Stimulated activated CD4-positive, alpha-beta T cell treated with anti-CD3 and anti-CD28 coated beads, Interleukin-15, amount 100 ng/mL, for 48 hours (primary cell): Measurements from ENCODE around the gene G6PC1.
"Not testable (repeated sequence)": the region's sequence is repeated elsewhere in the genome, so short reads cannot be mapped to it uniquely, and the experiment has no call there.

Source experiments
- DNase-seq, 2 donors: peaks; one replicate each; pipeline ENCODE4 v3.0.0-alpha.2; 2020; ENCODE audit warnings: low read depth in 2 of 2

The G6PC1 gene

DNA sequence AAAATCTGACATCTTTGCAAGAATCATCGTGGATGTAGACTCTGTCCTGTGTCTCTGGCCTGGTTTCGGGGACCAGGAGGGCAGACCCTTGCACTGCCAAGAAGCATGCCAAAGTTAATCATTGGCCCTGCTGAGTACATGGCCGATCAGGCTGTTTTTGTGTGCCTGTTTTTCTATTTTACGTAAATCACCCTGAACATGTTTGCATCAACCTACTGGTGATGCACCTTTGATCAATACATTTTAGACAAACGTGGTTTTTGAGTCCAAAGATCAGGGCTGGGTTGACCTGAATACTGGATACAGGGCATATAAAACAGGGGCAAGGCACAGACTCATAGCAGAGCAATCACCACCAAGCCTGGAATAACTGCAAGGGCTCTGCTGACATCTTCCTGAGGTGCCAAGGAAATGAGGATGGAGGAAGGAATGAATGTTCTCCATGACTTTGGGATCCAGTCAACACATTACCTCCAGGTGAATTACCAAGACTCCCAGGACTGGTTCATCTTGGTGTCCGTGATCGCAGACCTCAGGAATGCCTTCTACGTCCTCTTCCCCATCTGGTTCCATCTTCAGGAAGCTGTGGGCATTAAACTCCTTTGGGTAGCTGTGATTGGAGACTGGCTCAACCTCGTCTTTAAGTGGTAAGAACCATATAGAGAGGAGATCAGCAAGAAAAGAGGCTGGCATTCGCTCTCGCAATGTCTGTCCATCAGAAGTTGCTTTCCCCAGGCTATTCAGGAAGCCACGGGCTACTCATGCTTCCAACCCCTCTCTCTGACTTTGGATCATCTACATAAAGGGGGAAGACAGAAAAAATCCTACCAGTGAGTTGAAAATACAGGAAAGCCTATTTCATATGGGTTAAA lies at the start of gene G6PC1:
G6PC1 (plus strand) TSS at position 340 of the 872 bp plus-strand sequence; CDS start at position 418, 78 bp downstream.
- no peak for DNase-seq

DNA sequence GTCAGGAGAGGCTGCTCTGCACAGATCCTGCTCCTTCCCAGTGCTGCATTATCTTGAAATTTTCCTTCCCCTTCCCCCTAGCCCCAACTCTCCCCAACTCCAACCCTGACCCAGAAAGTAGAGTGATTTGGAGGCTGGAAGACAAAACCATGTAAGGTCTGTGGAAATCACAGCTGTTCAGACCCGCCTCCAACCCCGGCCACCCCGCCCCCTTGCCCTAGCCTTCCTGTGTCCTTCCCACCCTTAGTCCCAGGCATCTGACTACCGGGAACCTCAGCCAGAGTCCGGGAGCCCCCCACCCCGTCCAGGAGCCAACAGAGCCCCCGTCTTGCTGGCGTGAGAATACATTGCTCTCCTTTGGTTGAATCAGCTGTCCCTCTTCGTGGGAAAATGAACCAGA lies 49.6 kb upstream of the G6PC1 start, which contains the start of gene AOC3:
AOC3 (plus strand) TSS at position 246 of the 400 bp plus-strand sequence; CDS start at position 391, 145 bp downstream.
- no peak for DNase-seq

DNA sequence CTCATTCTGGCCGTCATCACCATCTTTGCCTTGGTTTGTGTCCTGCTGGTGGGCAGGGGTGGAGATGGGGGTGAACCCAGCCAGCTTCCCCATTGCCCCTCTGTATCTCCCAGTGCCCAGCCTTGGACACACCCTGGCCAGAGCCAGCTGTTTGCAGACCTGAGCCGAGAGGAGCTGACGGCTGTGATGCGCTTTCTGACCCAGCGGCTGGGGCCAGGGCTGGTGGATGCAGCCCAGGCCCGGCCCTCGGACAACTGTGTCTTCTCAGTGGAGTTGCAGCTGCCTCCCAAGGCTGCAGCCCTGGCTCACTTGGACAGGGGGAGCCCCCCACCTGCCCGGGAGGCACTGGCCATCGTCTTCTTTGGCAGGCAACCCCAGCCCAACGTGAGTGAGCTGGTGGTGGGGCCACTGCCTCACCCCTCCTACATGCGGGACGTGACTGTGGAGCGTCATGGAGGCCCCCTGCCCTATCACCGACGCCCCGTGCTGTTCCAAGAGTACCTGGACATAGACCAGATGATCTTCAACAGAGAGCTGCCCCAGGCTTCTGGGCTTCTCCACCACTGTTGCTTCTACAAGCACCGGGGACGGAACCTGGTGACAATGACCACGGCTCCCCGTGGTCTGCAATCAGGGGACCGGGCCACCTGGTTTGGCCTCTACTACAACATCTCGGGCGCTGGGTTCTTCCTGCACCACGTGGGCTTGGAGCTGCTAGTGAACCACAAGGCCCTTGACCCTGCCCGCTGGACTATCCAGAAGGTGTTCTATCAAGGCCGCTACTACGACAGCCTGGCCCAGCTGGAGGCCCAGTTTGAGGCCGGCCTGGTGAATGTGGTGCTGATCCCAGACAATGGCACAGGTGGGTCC lies 49.0 kb upstream of the G6PC1 start:
- DNase-seq: not testable (repeated sequence)

DNA sequence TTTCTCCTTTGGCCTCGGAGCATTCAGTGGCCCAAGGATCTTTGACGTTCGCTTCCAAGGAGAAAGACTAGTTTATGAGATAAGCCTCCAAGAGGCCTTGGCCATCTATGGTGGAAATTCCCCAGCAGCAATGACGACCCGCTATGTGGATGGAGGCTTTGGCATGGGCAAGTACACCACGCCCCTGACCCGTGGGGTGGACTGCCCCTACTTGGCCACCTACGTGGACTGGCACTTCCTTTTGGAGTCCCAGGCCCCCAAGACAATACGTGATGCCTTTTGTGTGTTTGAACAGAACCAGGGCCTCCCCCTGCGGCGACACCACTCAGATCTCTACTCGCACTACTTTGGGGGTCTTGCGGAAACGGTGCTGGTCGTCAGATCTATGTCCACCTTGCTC lies 48.2 kb upstream of the G6PC1 start:
- DNase-seq: no peak

DNA sequence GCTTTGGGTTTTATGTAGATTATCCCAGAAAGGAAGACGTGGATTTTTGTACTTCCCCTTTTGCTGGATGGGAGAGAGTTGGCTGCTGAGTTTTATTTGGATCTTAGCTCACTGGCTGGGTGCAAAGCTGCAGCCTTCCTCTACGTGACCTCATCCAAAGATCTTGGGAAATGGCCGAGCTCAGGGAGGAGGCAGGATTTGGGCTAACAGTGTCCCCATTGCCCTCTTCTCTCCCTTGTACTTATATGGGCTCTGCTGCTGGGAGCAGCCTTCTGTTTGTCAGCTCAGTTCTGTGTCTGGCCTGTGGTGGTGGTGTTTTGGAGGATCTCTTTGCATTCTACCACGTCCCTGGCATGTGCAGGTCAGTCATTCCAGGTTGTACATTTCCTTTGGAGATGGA lies 47.6 kb upstream of the G6PC1 start:
- no peak for DNase-seq

DNA sequence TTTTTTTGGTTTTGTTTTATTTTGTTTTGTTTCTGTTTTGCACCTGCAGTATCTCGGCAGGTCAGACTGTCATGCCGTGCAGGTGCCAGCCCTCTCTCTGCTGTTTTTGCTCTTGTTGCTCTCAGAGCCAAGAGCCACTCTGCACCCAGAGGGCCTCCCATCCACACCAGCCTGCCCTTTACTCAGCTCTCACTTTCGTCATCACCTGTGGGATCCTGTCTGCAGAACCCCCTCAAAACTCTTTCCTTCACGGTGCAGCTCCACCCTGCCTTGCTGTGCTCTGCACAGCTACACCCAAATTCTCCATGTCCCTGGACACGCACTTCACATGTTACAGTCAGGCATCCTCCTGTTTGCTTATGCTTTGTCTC lies 47.0 kb upstream of the G6PC1 start:
- DNase-seq: no peak

DNA sequence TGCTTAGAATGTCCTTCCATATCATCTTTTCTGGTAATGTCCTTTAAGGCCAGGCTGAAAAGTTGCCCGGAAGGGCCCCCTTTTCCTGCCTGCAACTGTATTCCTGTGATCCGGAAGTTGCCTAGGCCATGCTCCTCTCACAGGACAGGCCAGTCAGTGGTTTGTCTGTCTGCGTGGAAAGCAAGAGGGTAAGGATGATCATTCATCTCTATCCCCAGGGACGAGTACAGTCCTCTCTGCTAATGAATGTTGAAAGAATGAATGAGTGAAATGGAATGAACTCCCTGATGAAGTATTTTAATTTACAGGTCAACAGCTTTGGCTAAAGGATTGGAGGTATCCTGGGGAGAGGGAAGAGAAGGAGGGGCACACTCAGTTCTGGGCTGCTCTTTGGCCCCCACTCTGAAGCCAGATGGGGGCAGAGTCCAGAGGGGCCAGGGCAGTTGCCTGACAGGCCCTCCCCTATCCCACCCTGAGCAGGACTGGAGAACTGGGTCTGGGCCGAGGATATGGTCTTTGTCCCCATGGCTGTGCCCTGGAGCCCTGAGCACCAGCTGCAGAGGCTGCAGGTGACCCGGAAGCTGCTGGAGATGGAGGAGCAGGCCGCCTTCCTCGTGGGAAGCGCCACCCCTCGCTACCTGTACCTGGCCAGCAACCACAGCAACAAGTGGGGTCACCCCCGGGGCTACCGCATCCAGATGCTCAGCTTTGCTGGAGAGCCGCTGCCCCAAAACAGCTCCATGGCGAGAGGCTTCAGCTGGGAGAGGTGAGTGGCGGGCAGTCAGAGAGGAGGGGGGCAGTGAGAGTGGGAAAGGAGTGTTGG lies 46.4 kb upstream of the G6PC1 start:
- DNase-seq: no peak

DNA sequence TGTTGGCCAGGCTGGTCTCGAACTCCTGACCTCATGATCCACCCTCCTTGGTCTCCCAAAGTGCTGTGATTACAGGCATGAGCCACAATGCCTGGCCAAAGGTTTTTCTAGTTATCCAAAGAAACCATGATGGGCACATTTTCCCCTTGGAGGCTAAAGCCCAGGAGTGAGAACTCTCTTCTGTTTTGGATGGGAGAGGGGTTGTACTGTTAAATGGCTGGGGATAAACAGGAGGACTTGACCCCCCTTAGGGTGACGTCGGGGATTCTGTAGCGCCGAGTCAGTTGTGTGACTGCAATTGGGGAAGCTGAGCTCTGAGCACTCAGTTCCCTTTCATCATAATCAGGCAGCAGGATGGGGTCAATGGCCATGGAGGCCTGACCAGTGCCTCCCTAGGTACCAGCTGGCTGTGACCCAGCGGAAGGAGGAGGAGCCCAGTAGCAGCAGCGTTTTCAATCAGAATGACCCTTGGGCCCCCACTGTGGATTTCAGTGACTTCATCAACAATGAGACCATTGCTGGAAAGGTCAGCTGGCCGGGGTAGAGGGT lies 45.5 kb upstream of the G6PC1 start:
- DNase-seq: no peak

DNA sequence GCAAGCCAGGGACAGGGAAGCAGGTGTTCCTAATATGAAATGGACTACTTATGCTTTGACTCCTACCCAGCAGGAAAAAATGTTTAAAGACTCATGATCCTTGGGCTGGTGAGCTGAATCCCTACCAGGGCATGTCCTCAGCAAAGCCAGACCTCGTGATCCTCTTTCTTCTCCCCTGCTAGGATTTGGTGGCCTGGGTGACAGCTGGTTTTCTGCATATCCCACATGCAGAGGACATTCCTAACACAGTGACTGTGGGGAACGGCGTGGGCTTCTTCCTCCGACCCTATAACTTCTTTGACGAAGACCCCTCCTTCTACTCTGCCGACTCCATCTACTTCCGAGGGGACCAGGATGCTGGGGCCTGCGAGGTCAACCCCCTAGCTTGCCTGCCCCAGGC lies 44.5 kb upstream of the G6PC1 start:
- not testable (repeated sequence) for DNase-seq

DNA sequence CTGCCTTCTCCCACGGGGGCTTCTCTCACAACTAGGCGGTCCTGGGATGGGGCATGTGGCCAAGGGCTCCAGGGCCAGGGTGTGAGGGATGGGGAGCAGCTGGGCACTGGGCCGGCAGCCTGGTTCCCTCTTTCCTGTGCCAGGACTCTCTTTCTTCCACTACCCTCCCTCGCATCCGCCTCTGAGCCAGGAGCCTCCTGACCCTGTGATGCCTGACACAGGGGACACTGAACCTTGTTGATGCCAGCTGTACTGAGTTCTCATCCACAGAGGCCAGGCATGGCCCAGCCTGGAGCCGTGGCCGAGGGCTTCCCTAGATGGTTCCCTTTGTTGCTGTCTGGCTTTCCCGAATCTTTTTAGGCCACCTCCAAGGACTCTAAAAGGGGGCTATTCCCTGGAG lies 44.1 kb upstream of the G6PC1 start:
- DNase-seq: not testable (repeated sequence)

DNA sequence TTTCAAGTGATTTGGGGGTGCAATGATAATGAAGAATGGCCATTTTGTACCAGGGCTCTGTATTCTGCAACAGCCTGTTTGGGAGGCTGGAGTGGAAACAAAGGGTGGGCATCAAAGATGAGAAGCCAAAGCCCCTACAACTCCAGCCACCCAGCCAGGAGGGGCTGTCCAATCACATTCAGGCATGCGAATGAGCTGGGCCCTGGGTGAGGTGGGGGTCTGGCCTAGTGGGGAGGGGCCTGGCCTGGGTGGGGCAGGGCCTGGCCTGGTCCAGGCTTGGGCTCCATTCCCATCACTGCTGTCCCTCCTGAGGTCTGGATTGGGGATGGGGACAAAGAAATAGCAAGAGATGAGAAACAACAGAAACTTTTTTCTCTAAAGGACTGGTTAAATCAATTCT lies 43.2 kb upstream of the G6PC1 start:
- DNase-seq: no peak

DNA sequence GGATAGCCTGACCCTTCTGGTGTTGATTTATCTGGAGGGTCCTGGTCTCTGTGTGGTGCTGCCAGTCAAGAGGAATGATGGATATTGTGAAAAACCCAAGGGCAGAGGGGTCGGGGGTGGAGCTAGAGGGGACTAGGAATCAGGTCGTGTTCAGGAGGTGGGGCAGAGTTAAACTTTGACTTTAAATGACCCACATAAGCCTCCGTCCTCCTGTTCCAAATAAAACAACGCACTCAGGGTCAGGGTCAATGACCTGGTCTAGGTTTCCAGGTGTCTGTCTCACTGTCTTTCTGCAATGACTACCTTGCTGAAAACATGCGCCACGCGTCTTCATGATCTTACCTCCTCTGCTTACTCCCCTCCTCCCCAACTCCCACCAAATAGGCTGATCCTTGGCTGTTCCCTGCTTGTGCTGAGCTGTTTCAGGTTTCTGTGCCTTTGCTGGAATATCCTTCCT lies 34.9 kb upstream of the G6PC1 start:
- DNase-seq: no peak

DNA sequence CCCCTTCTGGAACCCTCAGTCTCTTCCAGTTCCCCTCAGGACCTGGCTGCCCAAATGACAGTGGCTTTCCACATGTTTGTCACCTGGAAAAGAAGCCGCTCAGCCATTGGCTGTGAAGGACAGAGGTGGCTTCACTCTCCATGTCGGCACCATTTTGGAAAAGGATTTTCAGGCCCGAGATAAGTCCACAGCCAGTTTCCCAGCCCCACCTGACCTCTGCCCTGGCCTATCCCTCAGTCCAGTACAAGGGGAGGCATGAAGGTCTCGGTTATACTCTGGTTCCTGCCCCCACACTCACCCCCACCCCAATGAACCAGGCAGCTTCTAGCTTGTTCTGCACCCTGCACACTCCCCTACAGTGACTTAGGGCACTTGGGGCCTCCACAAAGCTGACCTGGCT lies 34.4 kb upstream of the G6PC1 start:
- DNase-seq: no peak

DNA sequence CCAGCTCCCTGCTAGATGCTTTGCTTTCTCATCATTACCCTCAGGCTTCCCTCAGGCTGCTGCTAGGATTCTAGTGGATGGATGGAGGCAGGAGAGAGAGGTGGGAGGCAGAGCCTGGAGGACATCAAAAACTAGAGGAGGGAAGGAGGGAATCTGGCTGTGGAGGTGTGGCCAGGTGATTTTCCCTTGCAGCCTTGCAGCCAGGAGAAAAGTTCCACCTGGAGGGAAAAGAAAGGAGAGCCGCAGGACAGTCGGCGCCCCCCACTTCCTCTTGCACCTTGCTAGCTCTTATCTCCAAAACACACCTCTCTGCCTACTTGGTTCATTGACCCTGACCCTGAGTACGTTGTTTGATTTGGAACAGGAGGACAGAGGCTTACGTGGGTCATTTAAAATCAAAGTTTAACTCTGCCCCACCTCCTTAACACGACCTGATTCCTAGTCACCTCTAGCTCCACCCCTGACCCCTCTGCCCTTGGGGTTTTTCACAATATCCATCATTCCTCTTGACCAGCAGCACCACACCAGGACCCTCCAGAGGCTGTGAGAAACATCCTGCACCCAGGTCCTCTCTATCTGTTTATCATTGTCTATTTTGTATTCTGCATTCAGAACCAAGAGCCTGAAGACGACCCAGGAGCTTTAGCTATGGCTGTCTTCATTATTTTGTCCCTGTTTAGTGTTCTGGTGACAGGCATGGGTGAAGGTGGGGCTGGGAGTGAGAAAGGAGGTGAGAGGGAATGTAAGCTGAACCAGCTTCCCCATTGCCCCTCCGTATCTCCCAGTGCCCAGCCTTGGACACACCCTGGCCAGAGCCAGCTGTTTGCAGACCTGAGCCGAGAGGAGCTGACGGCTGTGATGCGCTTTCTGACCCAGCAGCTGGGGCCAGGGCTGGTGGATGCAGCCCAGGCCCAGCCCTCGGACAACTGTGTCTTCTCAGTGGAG lies 33.7 kb upstream of the G6PC1 start:
- no peak for DNase-seq

DNA sequence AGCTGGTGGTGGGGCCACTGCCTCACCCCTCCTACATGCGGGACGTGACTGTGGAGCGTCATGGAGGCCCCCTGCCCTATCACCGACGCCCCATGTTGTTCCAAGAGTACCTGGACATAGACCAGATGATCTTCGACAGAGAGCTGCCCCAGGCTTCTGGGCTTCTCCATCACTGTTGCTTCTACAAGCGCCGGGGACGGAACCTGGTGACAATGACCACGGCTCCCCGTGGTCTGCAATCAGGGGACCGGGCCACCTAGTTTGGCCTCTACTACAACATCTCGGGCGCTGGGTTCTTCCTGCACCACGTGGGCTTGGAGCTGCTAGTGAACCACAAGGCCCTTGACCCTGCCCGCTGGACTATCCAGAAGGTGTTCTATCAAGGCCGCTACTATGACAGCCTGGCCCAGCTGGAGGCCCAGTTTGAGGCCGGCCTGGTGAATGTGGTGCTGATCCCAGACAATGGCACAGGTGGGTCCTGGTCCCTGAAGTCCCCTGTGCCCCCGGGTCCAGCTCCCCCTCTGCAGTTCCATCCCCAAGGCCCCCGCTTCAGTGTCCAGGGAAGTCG lies 32.8 kb upstream of the G6PC1 start:
- not testable (repeated sequence) for DNase-seq

DNA sequence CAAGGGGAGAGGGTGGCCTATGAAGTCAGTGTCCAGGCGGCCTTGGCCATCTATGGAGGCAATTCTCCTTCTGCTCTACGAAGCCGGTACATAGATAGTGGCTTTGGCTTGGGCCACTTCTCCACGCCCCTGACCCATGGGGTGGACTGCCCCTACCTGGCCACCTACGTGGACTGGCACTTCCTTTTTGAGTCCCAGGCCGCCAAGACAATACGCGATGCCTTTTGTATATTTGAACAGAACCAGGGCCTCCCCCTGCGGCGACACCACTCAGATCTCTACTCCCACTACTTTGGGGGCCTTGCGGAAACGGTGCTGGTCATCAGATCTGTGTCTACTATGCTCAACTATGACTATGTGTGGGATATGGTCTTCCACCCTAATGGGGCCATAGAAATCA lies 32.3 kb upstream of the G6PC1 start:
- no peak for DNase-seq

DNA sequence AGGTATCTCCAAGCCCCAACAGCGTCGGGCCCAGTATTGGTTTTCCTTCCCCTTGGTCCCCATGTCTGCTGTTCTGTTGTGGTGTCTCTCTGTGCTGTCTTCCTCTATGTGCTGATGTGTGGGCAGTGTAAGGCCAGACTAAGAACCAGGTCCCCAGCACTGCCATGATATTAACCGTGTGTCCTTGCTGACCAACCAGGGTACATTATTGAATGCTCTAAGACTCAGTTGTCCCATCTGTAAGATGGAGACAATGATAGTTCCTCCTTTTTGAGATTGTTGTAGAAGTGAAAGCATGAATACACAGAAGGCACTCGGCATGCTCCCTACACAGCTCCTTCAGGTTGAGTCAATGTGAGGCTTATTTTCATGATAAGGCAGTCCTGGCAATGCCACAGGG lies 29.0 kb upstream of the G6PC1 start:
- no peak for DNase-seq

DNA sequence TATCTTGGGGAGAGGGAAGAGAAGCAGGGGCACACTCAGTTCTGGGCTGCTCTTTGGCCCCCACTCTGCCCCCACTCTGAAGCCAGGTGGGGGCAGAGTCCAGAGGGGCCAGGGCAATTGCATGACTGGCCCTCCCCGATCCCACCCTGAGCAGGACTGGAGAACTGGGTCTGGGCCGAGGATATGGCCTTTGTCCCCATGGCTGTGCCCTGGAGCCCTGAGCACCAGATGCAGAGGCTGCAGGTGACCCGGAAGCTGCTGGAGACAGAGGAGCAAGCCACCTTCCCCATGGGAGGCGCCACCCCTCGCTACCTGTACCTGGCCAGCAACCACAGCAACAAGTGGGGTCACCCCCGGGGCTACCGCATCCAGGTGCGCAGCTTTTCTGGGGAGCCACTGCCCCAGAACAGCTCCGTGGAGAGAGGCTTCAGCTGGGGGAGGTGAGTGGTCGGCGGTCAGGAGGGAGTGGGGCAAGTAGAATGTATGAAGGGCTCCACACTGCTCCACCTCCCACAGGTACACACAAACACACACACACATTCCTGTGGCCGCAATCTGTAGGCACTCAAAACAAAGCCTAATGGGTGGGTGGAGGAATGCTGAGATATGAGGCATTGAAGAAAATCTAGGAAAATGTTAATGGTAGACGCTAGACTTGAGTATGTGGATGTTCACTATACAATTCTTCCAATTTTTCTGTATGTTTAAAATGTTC lies 28.2 kb upstream of the G6PC1 start:
- DNase-seq: no peak

DNA sequence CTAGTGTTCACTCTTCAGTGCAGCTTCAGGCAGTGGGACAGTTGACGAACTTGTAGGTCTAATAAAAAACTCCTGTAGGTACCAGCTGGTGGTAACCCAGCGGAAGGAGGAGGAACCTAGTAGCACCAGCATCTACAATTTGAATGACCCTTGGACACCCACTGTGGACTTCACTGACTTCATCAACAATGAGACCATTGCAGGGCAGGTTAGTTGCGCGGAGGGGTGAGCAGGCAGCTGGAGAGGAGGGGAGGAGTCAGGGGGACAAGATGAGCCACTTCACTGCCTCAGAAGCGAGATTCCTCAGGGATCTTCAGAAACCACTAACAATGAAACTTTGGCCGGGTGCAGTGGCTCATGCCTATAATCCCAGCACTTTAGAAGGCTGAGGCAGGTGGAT lies 27.3 kb upstream of the G6PC1 start:
- no peak for DNase-seq
